Measurements from ENCODE around the gene RNF224. TPM values are rescaled to one million over a fixed set of nuclear protein-coding genes. Genes with fewer than 3 reads are reported as not detected.
A peak's percentile ranks its signal among the peaks of the same experiment; 100 is the strongest.

RNF224 gene
- total and polyA plus RNA-seq, 2 experiments from 2014 or later, result 0.63 TPM; not detected in 1

DNA sequence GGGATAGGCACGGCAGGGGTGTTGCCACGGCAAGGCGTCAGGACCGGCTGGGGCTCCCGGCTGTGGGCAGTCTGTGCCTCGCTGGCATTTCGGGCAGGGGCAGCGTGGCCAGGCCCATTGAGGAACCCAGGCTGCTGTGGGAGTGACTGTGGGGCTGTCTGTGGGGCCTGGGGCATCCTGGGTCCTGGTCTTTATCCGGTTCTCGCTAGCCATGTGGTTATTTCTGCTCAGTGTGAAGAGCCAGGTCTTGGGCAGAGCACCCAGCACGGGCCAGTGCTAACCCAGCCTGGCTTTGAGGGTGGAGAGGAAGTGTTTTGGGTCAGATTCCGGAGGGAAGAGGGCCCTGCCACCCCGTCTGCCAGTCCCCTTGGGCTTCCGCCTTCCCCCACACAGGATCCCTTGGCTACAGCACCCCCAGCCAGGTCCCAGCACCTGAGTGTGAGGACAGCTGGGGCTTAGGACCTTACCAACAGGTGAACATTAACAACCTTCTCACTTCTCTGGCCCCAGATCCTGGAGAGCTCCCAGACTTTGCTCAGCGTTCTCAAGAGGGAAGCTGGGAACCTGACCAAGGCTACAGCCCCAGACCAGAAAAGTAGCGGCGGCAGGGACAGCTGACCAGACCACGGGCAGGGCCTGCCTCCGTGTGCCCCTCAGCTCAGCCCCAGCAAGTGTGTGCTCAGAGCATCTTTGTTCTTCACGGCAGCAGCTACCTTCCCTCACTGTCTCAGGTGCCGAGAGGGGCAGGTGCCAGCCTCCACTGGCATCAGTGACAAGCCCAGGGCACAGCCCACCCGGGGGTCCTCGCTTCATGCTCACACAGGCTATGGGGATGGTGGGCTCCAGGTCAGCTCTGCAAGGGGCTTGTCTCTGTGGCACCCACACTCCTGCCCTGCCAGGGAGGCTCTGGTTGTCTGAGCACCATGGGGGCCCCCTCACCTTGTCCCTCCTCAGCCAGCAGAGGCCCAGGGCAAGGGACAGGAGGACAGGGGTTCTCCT, 37.7 kb upstream of the RNF224 start:
- Histone ChIP-seq H3K27me3 (ENCODE audit: insufficient read depth) (no peaks in the 10 kb centered on the region), H3K9me2 (ENCODE audit: insufficient read depth) (no peaks in the 10 kb centered on the region), H3K4me3 (peak overlapping the region; percentile 94), H4K20me1 (replicated peaks; ENCODE audit: insufficient read depth) (peaks cover 5% of the 10 kb centered on the region; the same call in 1 of the 2 replicates), H3K4me2 (peak overlapping the region; percentile 93), H3K27ac (ENCODE audit: low read depth) (no peak overlapping the region), H3K4me1 (ENCODE audit: insufficient read depth) (peaks cover 13% of the 10 kb centered on the region), H3K79me2 (replicated peaks; ENCODE audit: insufficient read depth) (peaks cover 26% of the 10 kb centered on the region), H3F3A (replicated peaks; ENCODE audit: low read depth) (0 out of 2 replicates have a peak, but pooled peaks cover 4% of the 10 kb centered on the region), H3K36me3 (ENCODE audit: insufficient read depth) (no peaks in the 10 kb centered on the region), H2AFZ (no peak overlapping the region)
- H3K36me3 Mint-ChIP-seq (ENCODE audit: low read depth), result peaks cover 5% of the 10 kb centered on the region
- no peaks in the 10 kb centered on the region for H3K9me3 Mint-ChIP-seq
- ATAC-seq (no peak), DNase-seq (ENCODE audit: low spot score) (no peak)
- peak overlapping the region; percentile 95 for H3K27ac Mint-ChIP-seq
- peaks cover 9% of the 10 kb centered on the region for H3K4me1 Mint-ChIP-seq
- H3K4me3 Mint-ChIP-seq, result peak overlapping the region; percentile 90
- TF ChIP-seq JUNB (IDR thresholded peaks at IDR 0.05; ENCODE audit: unreplicated experiment), result no peak
- peaks cover 13% of the 10 kb centered on the region for H3K27me3 Mint-ChIP-seq (ENCODE audit: insufficient read depth, low read depth, poor library complexity)

DNA sequence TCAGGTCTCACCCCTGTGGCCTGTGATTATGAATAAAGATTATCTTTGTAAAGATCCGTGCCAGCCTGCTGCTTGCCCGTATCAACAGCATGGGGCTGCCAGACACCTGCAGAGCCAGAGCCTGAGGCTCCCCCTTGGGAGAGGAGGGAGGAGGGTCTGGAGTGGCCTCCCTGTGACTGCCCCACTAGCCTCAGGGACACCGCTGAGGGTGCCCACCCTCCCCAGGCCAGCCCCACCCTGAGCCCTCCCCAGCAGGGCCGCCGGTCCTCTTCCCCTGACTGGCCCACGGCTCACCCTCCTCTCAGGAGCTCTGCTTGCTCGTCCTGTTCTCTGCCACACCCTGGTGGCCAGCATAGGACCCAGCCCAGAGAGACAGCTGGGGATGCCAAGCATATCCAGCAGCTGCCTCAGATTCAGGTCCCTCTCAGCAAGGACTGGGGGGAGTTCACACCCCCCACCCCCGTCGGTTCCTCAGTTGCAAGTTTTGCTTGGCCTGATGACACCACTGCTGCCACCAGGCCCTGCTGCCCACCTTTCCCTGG, 36.9 kb upstream of the RNF224 start:
- Histone ChIP-seq H4K20me1 (replicated peaks; ENCODE audit: insufficient read depth) (peaks cover 5% of the 10 kb centered on the region; the same call in 1 of the 2 replicates), H3K9me2 (ENCODE audit: insufficient read depth) (no peaks in the 10 kb centered on the region), H3K27me3 (ENCODE audit: insufficient read depth) (no peaks in the 10 kb centered on the region), H3K36me3 (ENCODE audit: insufficient read depth) (no peaks in the 10 kb centered on the region), H3K4me3 (no peak overlapping the region), H3K4me1 (ENCODE audit: insufficient read depth) (peaks cover 13% of the 10 kb centered on the region), H3K27ac (ENCODE audit: low read depth) (no peak overlapping the region), H3F3A (replicated peaks; ENCODE audit: low read depth) (0 out of 2 replicates have a peak, but pooled peaks cover 4% of the 10 kb centered on the region), H2AFZ (no peak overlapping the region), H3K4me2 (no peak overlapping the region), H3K79me2 (replicated peaks; ENCODE audit: insufficient read depth) (peaks cover 33% of the 10 kb centered on the region)
- TF ChIP-seq, protein P1, sequence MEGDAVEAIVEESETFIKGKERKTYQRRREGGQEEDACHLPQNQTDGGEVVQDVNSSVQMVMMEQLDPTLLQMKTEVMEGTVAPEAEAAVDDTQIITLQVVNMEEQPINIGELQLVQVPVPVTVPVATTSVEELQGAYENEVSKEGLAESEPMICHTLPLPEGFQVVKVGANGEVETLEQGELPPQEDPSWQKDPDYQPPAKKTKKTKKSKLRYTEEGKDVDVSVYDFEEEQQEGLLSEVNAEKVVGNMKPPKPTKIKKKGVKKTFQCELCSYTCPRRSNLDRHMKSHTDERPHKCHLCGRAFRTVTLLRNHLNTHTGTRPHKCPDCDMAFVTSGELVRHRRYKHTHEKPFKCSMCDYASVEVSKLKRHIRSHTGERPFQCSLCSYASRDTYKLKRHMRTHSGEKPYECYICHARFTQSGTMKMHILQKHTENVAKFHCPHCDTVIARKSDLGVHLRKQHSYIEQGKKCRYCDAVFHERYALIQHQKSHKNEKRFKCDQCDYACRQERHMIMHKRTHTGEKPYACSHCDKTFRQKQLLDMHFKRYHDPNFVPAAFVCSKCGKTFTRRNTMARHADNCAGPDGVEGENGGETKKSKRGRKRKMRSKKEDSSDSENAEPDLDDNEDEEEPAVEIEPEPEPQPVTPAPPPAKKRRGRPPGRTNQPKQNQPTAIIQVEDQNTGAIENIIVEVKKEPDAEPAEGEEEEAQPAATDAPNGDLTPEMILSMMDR (conservative IDR thresholded peaks at IDR 0.05; ENCODE audit: low read depth in 2 of 2), result peak in 1 of 2 experiments; percentile 21; a peak in 1 of 4 replicates
- TF ChIP-seq EZH2 (IDR thresholded peaks at IDR 0.05; ENCODE audit: low read depth, unreplicated experiment), result no peak
- peak overlapping the region; percentile 53 for H3K4me3 Mint-ChIP-seq
- H3K4me1 Mint-ChIP-seq, result peaks cover 15% of the 10 kb centered on the region
- peaks cover 5% of the 10 kb centered on the region for H3K36me3 Mint-ChIP-seq (ENCODE audit: low read depth)
- H3K9me3 Mint-ChIP-seq, result no peaks in the 10 kb centered on the region; the same call in 2 of the 3 replicates
- DNase-seq (ENCODE audit: low spot score) (no peak), ATAC-seq (no peak)
- H3K27ac Mint-ChIP-seq, result no peak overlapping the region
- H3K27me3 Mint-ChIP-seq (ENCODE audit: insufficient read depth, low read depth, poor library complexity), result peaks cover 12% of the 10 kb centered on the region

DNA sequence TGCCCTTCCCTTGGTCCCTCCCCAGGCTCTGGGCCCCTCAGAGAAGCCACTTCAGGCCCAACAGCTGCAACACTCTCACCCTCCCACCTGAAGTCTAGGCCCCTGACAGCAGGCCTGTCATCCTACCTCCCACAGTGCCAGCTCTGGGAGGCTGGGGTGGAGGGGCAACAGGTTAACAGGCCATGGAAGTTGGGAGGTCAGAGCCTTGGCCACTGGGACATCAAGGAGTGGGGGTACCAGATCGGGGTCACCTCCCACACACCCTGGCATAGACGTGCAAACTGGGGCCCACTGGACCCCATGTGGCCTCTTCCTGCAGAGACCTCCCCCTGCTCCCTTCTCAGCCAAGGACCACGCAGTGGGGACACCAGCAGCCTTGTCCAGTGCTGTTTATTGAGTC, 36.1 kb upstream of the RNF224 start:
- Histone ChIP-seq H3K27ac (ENCODE audit: low read depth) (no peak overlapping the region), H3K79me2 (replicated peaks; ENCODE audit: insufficient read depth) (peaks cover 36% of the 10 kb centered on the region), H3K9me2 (ENCODE audit: insufficient read depth) (no peaks in the 10 kb centered on the region), H3K4me3 (no peak overlapping the region), H3F3A (replicated peaks; ENCODE audit: low read depth) (0 out of 2 replicates have a peak, but pooled peaks cover 4% of the 10 kb centered on the region), H4K20me1 (replicated peaks; ENCODE audit: insufficient read depth) (peaks cover 5% of the 10 kb centered on the region; the same call in 1 of the 2 replicates), H3K27me3 (ENCODE audit: insufficient read depth) (no peaks in the 10 kb centered on the region), H3K4me2 (no peak overlapping the region), H3K36me3 (ENCODE audit: insufficient read depth) (no peaks in the 10 kb centered on the region), H2AFZ (no peak overlapping the region), H3K4me1 (ENCODE audit: insufficient read depth) (peaks cover 13% of the 10 kb centered on the region)
- H3K9me3 Mint-ChIP-seq, result no peaks in the 10 kb centered on the region; the same call in 2 of the 3 replicates
- no peak overlapping the region for H3K4me3 Mint-ChIP-seq
- DNase-seq (ENCODE audit: low spot score) (no peak), ATAC-seq (no peak)
- H3K36me3 Mint-ChIP-seq (ENCODE audit: low read depth), result peaks cover 5% of the 10 kb centered on the region
- peaks cover 16% of the 10 kb centered on the region for H3K4me1 Mint-ChIP-seq
- H3K27ac Mint-ChIP-seq, result no peak overlapping the region
- H3K27me3 Mint-ChIP-seq (ENCODE audit: insufficient read depth, low read depth, poor library complexity), result peaks cover 12% of the 10 kb centered on the region
- no peak for TF ChIP-seq ZNF114 (CRISPR knock-in tag; IDR thresholded peaks at IDR 0.05)
- no peak for TF ChIP-seq STAT1 (IDR thresholded peaks at IDR 0.05; ENCODE audit: unreplicated experiment)
- TF ChIP-seq, protein P2, sequence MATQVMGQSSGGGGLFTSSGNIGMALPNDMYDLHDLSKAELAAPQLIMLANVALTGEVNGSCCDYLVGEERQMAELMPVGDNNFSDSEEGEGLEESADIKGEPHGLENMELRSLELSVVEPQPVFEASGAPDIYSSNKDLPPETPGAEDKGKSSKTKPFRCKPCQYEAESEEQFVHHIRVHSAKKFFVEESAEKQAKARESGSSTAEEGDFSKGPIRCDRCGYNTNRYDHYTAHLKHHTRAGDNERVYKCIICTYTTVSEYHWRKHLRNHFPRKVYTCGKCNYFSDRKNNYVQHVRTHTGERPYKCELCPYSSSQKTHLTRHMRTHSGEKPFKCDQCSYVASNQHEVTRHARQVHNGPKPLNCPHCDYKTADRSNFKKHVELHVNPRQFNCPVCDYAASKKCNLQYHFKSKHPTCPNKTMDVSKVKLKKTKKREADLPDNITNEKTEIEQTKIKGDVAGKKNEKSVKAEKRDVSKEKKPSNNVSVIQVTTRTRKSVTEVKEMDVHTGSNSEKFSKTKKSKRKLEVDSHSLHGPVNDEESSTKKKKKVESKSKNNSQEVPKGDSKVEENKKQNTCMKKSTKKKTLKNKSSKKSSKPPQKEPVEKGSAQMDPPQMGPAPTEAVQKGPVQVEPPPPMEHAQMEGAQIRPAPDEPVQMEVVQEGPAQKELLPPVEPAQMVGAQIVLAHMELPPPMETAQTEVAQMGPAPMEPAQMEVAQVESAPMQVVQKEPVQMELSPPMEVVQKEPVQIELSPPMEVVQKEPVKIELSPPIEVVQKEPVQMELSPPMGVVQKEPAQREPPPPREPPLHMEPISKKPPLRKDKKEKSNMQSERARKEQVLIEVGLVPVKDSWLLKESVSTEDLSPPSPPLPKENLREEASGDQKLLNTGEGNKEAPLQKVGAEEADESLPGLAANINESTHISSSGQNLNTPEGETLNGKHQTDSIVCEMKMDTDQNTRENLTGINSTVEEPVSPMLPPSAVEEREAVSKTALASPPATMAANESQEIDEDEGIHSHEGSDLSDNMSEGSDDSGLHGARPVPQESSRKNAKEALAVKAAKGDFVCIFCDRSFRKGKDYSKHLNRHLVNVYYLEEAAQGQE (IDR thresholded peaks at IDR 0.05; ENCODE audit: unreplicated experiment), result no peak
- TF ChIP-seq, protein P1 (conservative IDR thresholded peaks at IDR 0.05; ENCODE audit: low read depth in 2 of 2), result no peak
- TF ChIP-seq CREB1 (CRISPR knock-in tag; IDR thresholded peaks at IDR 0.05; ENCODE audit: low read depth), result no peak
- TF ChIP-seq ZNF331 (CRISPR knock-in tag; IDR thresholded peaks at IDR 0.05; ENCODE audit: low read depth), result no peak
- TF ChIP-seq EZH2 (IDR thresholded peaks at IDR 0.05; ENCODE audit: low read depth, unreplicated experiment), result no peak
